Stimulated activated memory B cell treated with anti-CD40 and anti-IgM and Interleukin-4, amounts not matched to agents 10 μg/mL and 1 μg/mL and 100 μg/mL, for 72 hours (primary cell): ENCODE data around the gene HPS1.

Experiments
- ATAC-seq: fragments of 150-1000 bp; cut with Tn5 transposase; 2 replicates; pipeline ENCODE4 v1.10.0; 2021
- H3K27ac Mint-ChIP-seq: one replicate; pipeline ENCODE4 v1.8.0; 2022; ENCODE audit warnings: mild to moderate bottlenecking, mixed read lengths
- H3K27me3 Mint-ChIP-seq: one replicate; pipeline ENCODE4 v1.8.0; 2022; ENCODE audit warnings: mixed read lengths
- H3K36me3 Mint-ChIP-seq: one replicate; pipeline ENCODE4 v1.8.0; 2022; ENCODE audit warnings: mixed read lengths
- H3K4me1 Mint-ChIP-seq: one replicate; pipeline ENCODE4 v1.8.0; 2022; ENCODE audit warnings: mixed read lengths
- H3K4me3 Mint-ChIP-seq: one replicate; pipeline ENCODE4 v1.8.0; 2022; ENCODE audit warnings: mild to moderate bottlenecking, moderate library complexity, mixed read lengths
- H3K9me3 Mint-ChIP-seq: one replicate; pipeline ENCODE4 v1.8.0; 2022; ENCODE audit warnings: mixed read lengths

Gene HPS1

GRCh38 chr10:98456043-98456570, 9.4 kb upstream of the HPS1 start:
- Mint-ChIP-seq H3K4me1 (no peaks in the 10 kb centered on the region), H3K27ac (no peak overlapping the region), H3K36me3 (no peaks in the 10 kb centered on the region), H3K27me3 (peaks cover 26% of the 10 kb centered on the region), H3K9me3 (no peaks in the 10 kb centered on the region), H3K4me3 (no peak overlapping the region)
- ATAC-seq = no peak

DNA sequence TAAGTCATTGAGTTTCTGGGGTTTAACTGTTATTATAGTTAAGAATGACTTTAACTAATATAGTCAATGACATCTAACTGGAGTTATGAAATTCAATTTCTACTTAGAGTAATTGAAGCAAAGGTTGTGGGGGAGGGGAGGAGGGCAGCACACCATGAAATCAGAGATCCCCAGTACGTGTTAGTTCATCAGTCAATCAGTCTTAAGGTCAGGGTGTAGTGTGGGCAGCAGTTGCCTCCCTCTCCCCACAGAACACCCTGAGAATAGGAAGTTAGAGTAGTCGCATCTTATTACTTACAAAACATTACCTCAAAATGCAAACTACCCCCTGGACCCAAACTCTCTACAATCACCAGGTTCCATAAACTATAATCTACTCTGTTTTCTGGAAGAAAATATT, 7.0 kb upstream of the HPS1 start:
- H3K4me3 Mint-ChIP-seq = no peak overlapping the region
- no peak overlapping the region for H3K27ac Mint-ChIP-seq
- no peaks in the 10 kb centered on the region for H3K36me3 Mint-ChIP-seq
- peaks cover 2% of the 10 kb centered on the region for H3K4me1 Mint-ChIP-seq
- H3K27me3 Mint-ChIP-seq = peaks cover 17% of the 10 kb centered on the region
- no peaks in the 10 kb centered on the region for H3K9me3 Mint-ChIP-seq
- ATAC-seq = peak; percentile 34

- no peak overlapping the region for H3K27ac Mint-ChIP-seq
- no peaks in the 10 kb centered on the region for H3K27me3 Mint-ChIP-seq
- ATAC-seq = no peak
- H3K4me1 Mint-ChIP-seq = peaks cover 23% of the 10 kb centered on the region
- H3K9me3 Mint-ChIP-seq = no peaks in the 10 kb centered on the region
- H3K36me3 Mint-ChIP-seq = no peaks in the 10 kb centered on the region
- no peak overlapping the region for H3K4me3 Mint-ChIP-seq
Observed at GRCh38 chr10:98450618-98451017, 3.9 kb upstream of the HPS1 start.

GRCh38 chr10:98449287-98449686, 2.6 kb upstream of the HPS1 start:
- Mint-ChIP-seq H3K9me3 (no peaks in the 10 kb centered on the region), H3K4me3 (no peak overlapping the region), H3K4me1 (peaks cover 36% of the 10 kb centered on the region), H3K27ac (peak overlapping the region; percentile 36), H3K36me3 (peaks cover 8% of the 10 kb centered on the region), H3K27me3 (no peaks in the 10 kb centered on the region)
- ATAC-seq = no peak

- H3K4me3 Mint-ChIP-seq = peak overlapping the region; percentile 96
- peak; percentile 31 for ATAC-seq
- H3K27ac Mint-ChIP-seq = peak overlapping the region; percentile 98
- H3K4me1 Mint-ChIP-seq = peaks cover 66% of the 10 kb centered on the region
- H3K27me3 Mint-ChIP-seq = no peaks in the 10 kb centered on the region
- H3K36me3 Mint-ChIP-seq = peaks cover 36% of the 10 kb centered on the region
- no peaks in the 10 kb centered on the region for H3K9me3 Mint-ChIP-seq
Observed at GRCh38 chr10:98446151-98446660, 529 bp downstream of the HPS1 start.

DNA sequence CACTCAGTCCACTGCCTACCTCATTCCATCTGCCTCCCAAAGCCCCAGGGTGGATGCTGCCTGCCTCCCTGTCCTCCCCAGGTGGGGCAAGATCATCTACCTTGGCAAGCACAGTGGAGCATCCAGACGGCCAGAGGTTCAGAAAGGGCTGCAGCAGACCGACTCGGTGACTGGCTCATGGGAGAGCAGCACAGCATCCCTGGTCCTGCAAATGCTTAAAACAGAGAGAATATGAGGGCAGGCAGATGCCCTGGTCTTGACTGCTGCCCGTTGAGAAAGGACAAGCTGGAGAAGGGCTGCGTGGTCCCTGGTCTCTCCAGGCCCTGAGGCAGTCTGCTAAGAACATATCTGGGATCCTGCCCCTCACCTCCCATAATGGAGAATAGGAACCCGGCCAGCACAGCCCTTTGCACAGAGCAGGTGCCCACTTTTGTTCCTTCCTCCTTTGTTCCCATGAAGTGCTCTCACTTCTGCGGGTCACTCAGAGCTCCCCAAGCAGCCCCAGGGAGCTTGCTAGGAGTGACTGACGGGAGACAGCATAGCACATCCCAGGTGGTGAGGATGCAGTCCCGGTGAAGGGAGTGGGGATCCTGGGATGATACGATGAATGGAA, 1.4 kb downstream of the HPS1 start:
- H3K4me3 Mint-ChIP-seq = peak overlapping the region; percentile 96
- H3K9me3 Mint-ChIP-seq = no peaks in the 10 kb centered on the region
- no peaks in the 10 kb centered on the region for H3K27me3 Mint-ChIP-seq
- peak overlapping the region; percentile 98 for H3K27ac Mint-ChIP-seq
- ATAC-seq = no peak
- peaks cover 70% of the 10 kb centered on the region for H3K4me1 Mint-ChIP-seq
- peaks cover 41% of the 10 kb centered on the region for H3K36me3 Mint-ChIP-seq

- Mint-ChIP-seq H3K4me3 (peak overlapping the region; percentile 57), H3K36me3 (peaks cover 49% of the 10 kb centered on the region), H3K27ac (peak overlapping the region; percentile 98), H3K9me3 (no peaks in the 10 kb centered on the region), H3K4me1 (peaks cover 70% of the 10 kb centered on the region), H3K27me3 (no peaks in the 10 kb centered on the region)
- peak; percentile 49 for ATAC-seq
Observed at GRCh38 chr10:98444314-98445006, 2.3 kb downstream of the HPS1 start.

DNA sequence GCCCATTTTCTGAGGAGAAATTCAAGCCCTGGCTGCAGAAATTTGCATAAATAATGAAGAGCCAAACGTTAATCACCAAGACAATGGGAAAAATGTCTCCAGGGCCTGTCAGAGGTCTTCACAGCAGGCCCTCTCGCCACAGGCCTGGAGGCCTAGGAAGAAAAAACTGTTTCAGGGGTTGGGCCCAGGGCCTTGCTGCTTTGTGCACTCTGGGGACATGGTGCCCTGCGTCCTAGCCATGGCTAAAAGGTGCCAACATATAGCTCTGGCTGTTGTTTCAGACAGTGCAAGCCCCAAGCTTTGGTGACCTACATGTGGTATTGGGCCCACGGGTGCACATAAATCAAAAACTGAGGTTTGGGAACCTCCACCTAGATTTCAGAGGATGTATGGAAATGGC, 8.0 kb downstream of the HPS1 start:
- H3K4me3 Mint-ChIP-seq = no peak overlapping the region
- no peaks in the 10 kb centered on the region for H3K27me3 Mint-ChIP-seq
- H3K4me1 Mint-ChIP-seq = peaks cover 40% of the 10 kb centered on the region
- H3K9me3 Mint-ChIP-seq = no peaks in the 10 kb centered on the region
- H3K27ac Mint-ChIP-seq = no peak overlapping the region
- ATAC-seq = no peak
- H3K36me3 Mint-ChIP-seq = peaks cover 94% of the 10 kb centered on the region

DNA sequence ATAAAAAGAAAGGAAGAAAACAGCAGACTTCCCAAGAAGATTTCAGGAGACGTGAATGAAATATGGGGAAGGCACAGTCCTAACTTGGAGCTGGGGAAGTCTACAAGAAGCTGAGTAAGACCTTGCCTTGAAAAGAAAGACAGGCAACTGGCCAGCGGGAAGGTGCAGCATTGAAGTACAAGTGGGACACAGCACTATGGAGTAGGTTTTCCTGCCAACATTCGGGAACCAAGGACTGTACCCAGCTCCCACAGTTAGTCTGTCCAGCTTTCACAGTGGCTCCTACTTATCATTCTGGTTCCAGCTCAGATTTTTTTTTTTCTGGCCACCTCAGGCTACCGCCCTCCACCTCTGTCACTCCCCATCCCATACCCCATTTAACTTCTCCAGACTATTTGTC, 10.0 kb downstream of the HPS1 start:
- peaks cover 20% of the 10 kb centered on the region for H3K4me1 Mint-ChIP-seq
- no peaks in the 10 kb centered on the region for H3K27me3 Mint-ChIP-seq
- H3K9me3 Mint-ChIP-seq = peaks cover 5% of the 10 kb centered on the region
- peaks cover 91% of the 10 kb centered on the region for H3K36me3 Mint-ChIP-seq
- H3K4me3 Mint-ChIP-seq = no peak overlapping the region
- no peak overlapping the region for H3K27ac Mint-ChIP-seq
- ATAC-seq = no peak

DNA sequence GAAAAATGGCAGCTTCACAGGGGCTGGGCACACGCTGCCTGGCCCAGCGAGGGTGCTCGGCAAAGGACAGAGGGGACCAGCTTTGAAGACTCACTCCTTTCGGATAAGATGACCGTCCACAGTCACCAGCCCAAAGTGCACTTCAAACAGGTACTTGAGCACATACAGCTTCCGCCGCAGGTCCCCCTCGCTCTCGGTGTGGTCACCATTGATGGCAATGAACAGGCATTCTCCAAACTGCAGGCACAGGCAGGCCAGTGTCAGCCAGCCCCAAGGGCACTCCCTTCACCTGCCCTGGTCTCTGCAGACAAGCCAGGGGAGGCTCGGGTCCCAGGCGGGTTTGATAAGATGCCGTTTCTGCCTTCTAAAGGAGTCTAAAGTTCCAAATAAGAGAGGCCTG, 11.6 kb downstream of the HPS1 start:
- peaks cover 96% of the 10 kb centered on the region for H3K36me3 Mint-ChIP-seq

DNA sequence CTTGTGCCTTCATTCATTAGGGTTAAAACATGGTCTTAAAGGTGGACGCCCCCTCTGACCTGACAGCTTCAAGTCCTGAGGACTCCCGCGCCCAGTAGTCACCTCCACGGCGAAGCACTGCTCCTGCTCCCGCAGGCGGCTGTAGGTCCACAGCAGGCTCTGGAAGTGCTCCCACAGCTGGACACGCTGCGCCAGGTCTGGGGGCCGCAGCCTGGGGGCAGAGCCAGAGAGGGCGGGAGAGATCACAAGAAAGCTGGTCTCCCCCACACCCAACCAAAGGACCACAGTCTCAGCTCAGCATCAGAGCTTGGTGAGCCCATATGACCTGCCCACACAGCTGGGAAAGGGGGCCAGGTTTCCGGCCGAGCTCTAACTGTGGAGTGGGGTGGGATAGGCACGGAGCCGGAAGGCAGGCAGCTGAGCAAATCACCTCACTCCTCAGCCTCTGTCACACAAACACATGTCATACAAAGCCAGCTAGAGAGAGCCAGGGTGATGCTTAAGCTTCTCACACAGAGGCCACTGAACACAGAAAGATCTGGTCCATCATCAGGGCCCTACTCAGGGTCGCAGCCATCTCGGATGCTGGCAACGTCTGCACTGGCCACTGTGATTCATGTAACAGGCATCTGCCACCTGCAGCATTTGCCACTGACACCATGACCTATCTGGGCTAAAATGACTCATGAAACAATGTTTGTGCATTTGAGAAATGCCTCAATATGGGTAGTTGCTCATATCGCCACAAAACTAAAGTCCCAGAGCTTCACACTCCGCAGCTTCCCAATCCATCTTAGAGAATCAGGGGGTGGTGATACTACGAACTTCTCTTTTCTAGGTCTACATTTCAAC, 12.6 kb downstream of the HPS1 start:
- no peaks in the 10 kb centered on the region for H3K27me3 Mint-ChIP-seq
- peaks cover 93% of the 10 kb centered on the region for H3K36me3 Mint-ChIP-seq
- H3K4me1 Mint-ChIP-seq = peaks cover 11% of the 10 kb centered on the region
- H3K27ac Mint-ChIP-seq = no peak overlapping the region
- ATAC-seq = no peak
- no peak overlapping the region for H3K4me3 Mint-ChIP-seq
- peaks cover 5% of the 10 kb centered on the region for H3K9me3 Mint-ChIP-seq

More for the DNA sequence above, 11.6 kb downstream of the HPS1 start:
- H3K9me3 Mint-ChIP-seq = peaks cover 5% of the 10 kb centered on the region
- H3K4me3 Mint-ChIP-seq = no peak overlapping the region
- peaks cover 11% of the 10 kb centered on the region for H3K4me1 Mint-ChIP-seq
- H3K27me3 Mint-ChIP-seq = no peaks in the 10 kb centered on the region
- no peak overlapping the region for H3K27ac Mint-ChIP-seq
- ATAC-seq = no peak

- H3K9me3 Mint-ChIP-seq = peaks cover 5% of the 10 kb centered on the region
- H3K4me1 Mint-ChIP-seq = peaks cover 10% of the 10 kb centered on the region
- no peak overlapping the region for H3K27ac Mint-ChIP-seq
- H3K36me3 Mint-ChIP-seq = peaks cover 86% of the 10 kb centered on the region
- no peaks in the 10 kb centered on the region for H3K27me3 Mint-ChIP-seq
- no peak for ATAC-seq
- no peak overlapping the region for H3K4me3 Mint-ChIP-seq
Observed at GRCh38 chr10:98433371-98433770, 13.4 kb downstream of the HPS1 start.

DNA sequence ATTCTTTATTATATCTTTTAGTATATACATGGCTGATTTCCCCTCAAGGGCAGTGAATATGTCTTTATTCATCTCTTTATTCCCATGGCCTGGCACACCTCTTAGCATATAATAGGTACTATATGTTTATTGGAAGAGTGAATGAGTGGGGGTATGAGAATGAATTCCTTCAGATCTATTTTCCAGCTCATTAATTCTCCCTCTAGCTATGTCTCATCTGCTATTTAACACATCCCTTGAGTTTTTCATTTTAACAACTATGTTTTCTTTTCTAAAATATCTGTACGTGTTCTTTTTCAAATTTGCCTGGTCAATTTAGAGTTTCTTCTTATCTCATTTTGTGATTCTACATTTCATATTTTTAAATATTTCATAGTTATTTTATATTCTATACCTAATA, 14.4 kb downstream of the HPS1 start:
- Mint-ChIP-seq H3K27me3 (no peaks in the 10 kb centered on the region), H3K4me1 (no peaks in the 10 kb centered on the region), H3K36me3 (peaks cover 83% of the 10 kb centered on the region), H3K9me3 (peaks cover 5% of the 10 kb centered on the region), H3K4me3 (no peak overlapping the region), H3K27ac (no peak overlapping the region)
- no peak for ATAC-seq

DNA sequence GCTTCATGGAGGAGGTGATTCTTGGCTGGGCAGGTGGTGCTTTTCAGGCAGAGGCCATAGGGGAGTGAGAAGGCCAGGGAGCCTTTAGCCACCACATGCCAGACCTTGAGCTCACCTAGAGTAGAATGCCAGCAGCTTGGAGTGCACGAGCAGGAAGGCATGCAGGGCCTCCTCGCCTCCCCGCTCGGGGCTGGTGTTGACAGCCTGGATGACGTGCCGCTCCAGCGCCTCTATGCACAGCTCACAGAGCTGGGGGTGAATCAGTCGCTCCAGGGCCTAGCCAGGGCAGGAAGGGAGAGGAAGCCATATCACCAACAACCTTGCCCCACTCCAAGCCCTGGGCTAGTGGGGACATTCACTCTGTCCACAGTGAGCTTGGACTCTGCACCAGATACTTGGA, 15.7 kb downstream of the HPS1 start:
- Mint-ChIP-seq H3K27me3 (no peaks in the 10 kb centered on the region), H3K27ac (no peak overlapping the region), H3K36me3 (peaks cover 70% of the 10 kb centered on the region)

GRCh38 chr10:98430427-98430826, 16.3 kb downstream of the HPS1 start:
- no peak overlapping the region for H3K4me3 Mint-ChIP-seq
- ATAC-seq = no peak
- no peaks in the 10 kb centered on the region for H3K4me1 Mint-ChIP-seq
- peaks cover 5% of the 10 kb centered on the region for H3K9me3 Mint-ChIP-seq
- H3K36me3 Mint-ChIP-seq = peaks cover 64% of the 10 kb centered on the region
- no peak overlapping the region for H3K27ac Mint-ChIP-seq
- H3K27me3 Mint-ChIP-seq = no peaks in the 10 kb centered on the region

More for the DNA sequence above, 15.7 kb downstream of the HPS1 start:
- Mint-ChIP-seq H3K4me3 (no peak overlapping the region), H3K4me1 (no peaks in the 10 kb centered on the region), H3K9me3 (peaks cover 5% of the 10 kb centered on the region)
- no peak for ATAC-seq
